Lower leg skin (tissue), 4 donors: ENCODE results near the gene SLC25A27. TPM values are rescaled to one million over a fixed set of nuclear protein-coding genes. Genes with fewer than 3 reads are reported as not detected.
A peak's percentile ranks its signal among the peaks of the same experiment; 100 is the strongest.

Source experiments
- DNase-seq, 2 donors: peaks; one replicate each; pipeline ENCODE4 v3.0.0-alpha.2; 2019; ENCODE audit warnings: low spot score in 2 of 2
- H3K4me3 ChIP-seq: fragments of 200-600 bp; sonication (generic); 2 replicates; pipeline ENCODE4 v1.5.1; 2017; ENCODE audit warnings: mild to moderate bottlenecking, low read depth; ENCODE audit not compliant: poor library complexity, severe bottlenecking
- CTCF ChIP-seq, 3 donors: fragments of 450-650 bp; IDR thresholded peaks; one replicate each; pipeline ENCODE4 v1.5.1; 2016; ENCODE audit warnings: antibody characterized with exemption in 3 of 3, mild to moderate bottlenecking in 3 of 3, moderate library complexity in 2 of 3
- POLR2A ChIP-seq, 2 donors: fragments of 450-650 bp; IDR thresholded peaks; one replicate each; pipeline ENCODE4 v1.6.1; 2016 to 2017; ENCODE audit warnings: antibody characterized with exemption in 2 of 2, mild to moderate bottlenecking in 1 of 2, moderate library complexity in 1 of 2
- WGBS, 2 donors: methylation state at CpG; one replicate each; pipeline ENCODE4 v1.1.5; 2018; 5-methylcytosine and 5-hydroxymethylcytosine counted together
- intact Hi-C: fragments of 100-400 bp; cut with DNase I; formaldehyde crosslinking; loops from one replicate; pipeline ENCODE4 v1.15.0; 2023; ENCODE audit warnings: low total_unique reads
- total RNA-seq, 4 donors: library from RNA; depleted of rRNA; stranded (reverse); fragments of >200 nt; gene quantifications; one replicate each; pipeline ENCODE4 v1.1.0, GENCODE V29; 2016

SLC25A27 gene
- total RNA-seq, 4 donors from 2014 or later, result 17.0 to 21.4 (median 18.8) TPM

GRCh38 chr6:46629691-46630090 lies 23.1 kb upstream of the SLC25A27 start:
- no peak overlapping the region for H3K4me3 ChIP-seq
- intact Hi-C loops, result loop anchor here (10.0 kb wide), 1 partner anchor 205 kb away; no protein-coding TSS in a partner anchor
- TF ChIP-seq POLR2A (IDR thresholded peaks at IDR 0.05), result no peak
- no peak for TF ChIP-seq CTCF (IDR thresholded peaks at IDR 0.05)
- DNase-seq, result no peak
- 69 to 73% methylated on average over 7 of the region's 7 CpGs for whole genome bisulfite sequencing, 2 donors

GRCh38 chr6:46632053-46632452 lies 20.7 kb upstream of the SLC25A27 start:
- WGBS, 2 donors, result 96% methylated on average over 1 of the region's 1 CpG
- TF ChIP-seq POLR2A (IDR thresholded peaks at IDR 0.05), result no peak
- no peak for TF ChIP-seq CTCF (IDR thresholded peaks at IDR 0.05)
- no peak overlapping the region for H3K4me3 ChIP-seq
- intact Hi-C loops, result no loop called here
- DNase-seq, result no peak

- TF ChIP-seq POLR2A (IDR thresholded peaks at IDR 0.05) (no peak), CTCF (IDR thresholded peaks at IDR 0.05) (no peak)
- no peak overlapping the region for H3K4me3 ChIP-seq
- 94% methylated on average over 6 of the region's 6 CpGs for WGBS, 2 donors
- intact Hi-C loops, result no loop called here
- DNase-seq, result no peak
These were observed 17.3 kb upstream of the SLC25A27 start for GRCh38 chr6:46635462-46635861.

GRCh38 chr6:46637145-46637544 lies 15.6 kb upstream of the SLC25A27 start:
- 32 to 37% methylated on average over 5 of the region's 5 CpGs for WGBS, 2 donors
- no peak for TF ChIP-seq CTCF (IDR thresholded peaks at IDR 0.05)
- TF ChIP-seq POLR2A (IDR thresholded peaks at IDR 0.05), result no peak
- DNase-seq, result peak; percentile 60 to 84
- intact Hi-C loops, result no loop called here
- no peak overlapping the region for H3K4me3 ChIP-seq

- H3K4me3 ChIP-seq, result no peak overlapping the region
- DNase-seq, result no peak
- intact Hi-C loops, result no loop called here
- WGBS, 2 donors, result 89 to 100% methylated on average over 1 of the region's 1 CpG
- no peak for TF ChIP-seq POLR2A (IDR thresholded peaks at IDR 0.05)
- TF ChIP-seq CTCF (IDR thresholded peaks at IDR 0.05), result no peak
These were observed 14.8 kb upstream of the SLC25A27 start for GRCh38 chr6:46637933-46638332.

GRCh38 chr6:46638650-46639049 lies 14.1 kb upstream of the SLC25A27 start:
- intact Hi-C loops, result no loop called here
- no peak for DNase-seq

More at GRCh38 chr6:46638650-46639049, 14.1 kb upstream of the SLC25A27 start:
- WGBS, 2 donors, result 50 to 57% methylated on average over 2 of the region's 2 CpGs
- no peak overlapping the region for H3K4me3 ChIP-seq
- TF ChIP-seq POLR2A (IDR thresholded peaks at IDR 0.05), result no peak
- no peak for TF ChIP-seq CTCF (IDR thresholded peaks at IDR 0.05)
